ENCODE measurements around the gene LST1.
A peak's percentile ranks its signal among the peaks of the same experiment; 100 is the strongest.
"Not testable (repeated sequence)": the region's sequence is repeated elsewhere in the genome, so short reads cannot be mapped to it uniquely, and the experiment has no call there.

GRCh38 chr6:31551371-31551770, 34.7 kb upstream of the LST1 start:
- peak; percentile 52 for TF ChIP-seq CTCF (conservative IDR thresholded peaks at IDR 0.05)
- TF ChIP-seq EZH2 (IDR thresholded peaks at IDR 0.05; ENCODE audit: low read depth): not testable (repeated sequence)

Data from PC-9 (cell line).